ENCODE measurements around the gene PRDM16.
A peak's percentile ranks its signal among the peaks of the same experiment; 100 is the strongest.

PRDM16 gene

DNA sequence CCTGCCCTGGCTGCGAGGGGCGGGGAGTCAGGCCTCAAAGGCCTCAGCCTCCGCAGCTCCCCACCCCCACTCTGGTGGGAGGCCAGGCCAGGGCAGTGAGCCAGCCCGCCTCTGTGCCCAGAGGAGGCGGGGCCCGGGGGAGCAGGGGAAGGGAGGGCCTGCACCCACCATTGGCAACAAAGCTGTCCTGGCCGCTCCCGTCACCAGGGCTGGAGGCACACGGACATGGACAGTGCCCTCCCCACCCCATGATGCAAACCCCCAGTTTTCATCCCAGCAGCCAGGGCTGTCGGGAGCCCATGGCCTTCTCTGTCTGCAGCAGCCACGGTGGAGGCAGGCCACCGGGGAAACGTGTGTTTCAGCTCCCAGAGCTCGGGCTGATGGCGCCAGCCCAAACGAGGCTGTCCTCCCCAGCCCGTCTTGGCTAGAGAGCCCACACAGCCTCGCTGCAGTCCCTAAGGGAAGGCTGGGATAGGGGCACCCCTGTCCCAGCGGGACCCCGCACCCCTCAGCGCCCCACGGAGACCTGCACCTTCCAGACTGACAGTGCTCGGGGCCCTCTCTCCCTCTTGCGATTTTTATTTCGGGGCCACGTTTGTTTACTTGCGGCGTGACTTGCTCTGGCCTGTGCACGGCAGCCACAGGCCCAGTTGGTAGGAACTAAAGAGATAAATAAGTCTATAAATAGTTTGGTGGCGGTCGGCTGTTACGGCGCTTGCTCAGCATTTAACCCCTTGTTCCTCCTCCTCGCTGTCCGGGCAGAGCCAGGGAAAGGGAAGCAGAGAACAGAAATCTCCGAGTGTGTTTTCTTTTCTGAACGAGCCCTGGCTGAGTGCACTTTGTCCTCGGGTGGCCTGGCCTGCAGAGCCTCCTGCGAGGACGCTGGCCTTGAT lies 101.8 kb downstream of the PRDM16 start (continued):
- TF ChIP-seq ZNF133 (tag by site-specific recombination; IDR thresholded peaks at IDR 0.05) (no peak), ZNF48 (tag by site-specific recombination; IDR thresholded peaks at IDR 0.05) (no peak), MYNN (tag by site-specific recombination; IDR thresholded peaks at IDR 0.05; ENCODE audit: borderline replicate concordance) (no peak)
- TF ChIP-seq, protein P1, sequence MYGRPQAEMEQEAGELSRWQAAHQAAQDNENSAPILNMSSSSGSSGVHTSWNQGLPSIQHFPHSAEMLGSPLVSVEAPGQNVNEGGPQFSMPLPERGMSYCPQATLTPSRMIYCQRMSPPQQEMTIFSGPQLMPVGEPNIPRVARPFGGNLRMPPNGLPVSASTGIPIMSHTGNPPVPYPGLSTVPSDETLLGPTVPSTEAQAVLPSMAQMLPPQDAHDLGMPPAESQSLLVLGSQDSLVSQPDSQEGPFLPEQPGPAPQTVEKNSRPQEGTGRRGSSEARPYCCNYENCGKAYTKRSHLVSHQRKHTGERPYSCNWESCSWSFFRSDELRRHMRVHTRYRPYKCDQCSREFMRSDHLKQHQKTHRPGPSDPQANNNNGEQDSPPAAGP (tag by site-specific recombination; IDR thresholded peaks at IDR 0.05), result peak; percentile 57; the same call in 1 of the 2 replicates

- TF ChIP-seq ZNF16 (tag by site-specific recombination; IDR thresholded peaks at IDR 0.05; ENCODE audit: low read depth) (no peak), ZNF560 (tag by site-specific recombination; IDR thresholded peaks at IDR 0.05; ENCODE audit: borderline replicate concordance) (no peak), OSR2 (tag by site-specific recombination; IDR thresholded peaks at IDR 0.05) (no peak), ZNF626 (tag by site-specific recombination; IDR thresholded peaks at IDR 0.05) (no peak), ZNF324 (tag by site-specific recombination; IDR thresholded peaks at IDR 0.05) (no peak), BCL11A (tag by site-specific recombination; IDR thresholded peaks at IDR 0.05; ENCODE audit: low read depth) (no peak), CTCF (tag by site-specific recombination; IDR thresholded peaks at IDR 0.05) (no peak), SETDB1 (IDR thresholded peaks at IDR 0.05; ENCODE audit: insufficient read length, low read length) (no peak), ZNF221 (tag by site-specific recombination; IDR thresholded peaks at IDR 0.05; ENCODE audit: borderline replicate concordance) (no peak)
- TF ChIP-seq, protein P2, sequence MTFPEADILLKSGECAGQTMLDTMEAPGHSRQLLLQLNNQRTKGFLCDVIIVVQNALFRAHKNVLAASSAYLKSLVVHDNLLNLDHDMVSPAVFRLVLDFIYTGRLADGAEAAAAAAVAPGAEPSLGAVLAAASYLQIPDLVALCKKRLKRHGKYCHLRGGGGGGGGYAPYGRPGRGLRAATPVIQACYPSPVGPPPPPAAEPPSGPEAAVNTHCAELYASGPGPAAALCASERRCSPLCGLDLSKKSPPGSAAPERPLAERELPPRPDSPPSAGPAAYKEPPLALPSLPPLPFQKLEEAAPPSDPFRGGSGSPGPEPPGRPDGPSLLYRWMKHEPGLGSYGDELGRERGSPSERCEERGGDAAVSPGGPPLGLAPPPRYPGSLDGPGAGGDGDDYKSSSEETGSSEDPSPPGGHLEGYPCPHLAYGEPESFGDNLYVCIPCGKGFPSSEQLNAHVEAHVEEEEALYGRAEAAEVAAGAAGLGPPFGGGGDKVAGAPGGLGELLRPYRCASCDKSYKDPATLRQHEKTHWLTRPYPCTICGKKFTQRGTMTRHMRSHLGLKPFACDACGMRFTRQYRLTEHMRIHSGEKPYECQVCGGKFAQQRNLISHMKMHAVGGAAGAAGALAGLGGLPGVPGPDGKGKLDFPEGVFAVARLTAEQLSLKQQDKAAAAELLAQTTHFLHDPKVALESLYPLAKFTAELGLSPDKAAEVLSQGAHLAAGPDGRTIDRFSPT (tag by site-specific recombination; IDR thresholded peaks at IDR 0.05), result no peak
- TF ChIP-seq, protein P3, sequence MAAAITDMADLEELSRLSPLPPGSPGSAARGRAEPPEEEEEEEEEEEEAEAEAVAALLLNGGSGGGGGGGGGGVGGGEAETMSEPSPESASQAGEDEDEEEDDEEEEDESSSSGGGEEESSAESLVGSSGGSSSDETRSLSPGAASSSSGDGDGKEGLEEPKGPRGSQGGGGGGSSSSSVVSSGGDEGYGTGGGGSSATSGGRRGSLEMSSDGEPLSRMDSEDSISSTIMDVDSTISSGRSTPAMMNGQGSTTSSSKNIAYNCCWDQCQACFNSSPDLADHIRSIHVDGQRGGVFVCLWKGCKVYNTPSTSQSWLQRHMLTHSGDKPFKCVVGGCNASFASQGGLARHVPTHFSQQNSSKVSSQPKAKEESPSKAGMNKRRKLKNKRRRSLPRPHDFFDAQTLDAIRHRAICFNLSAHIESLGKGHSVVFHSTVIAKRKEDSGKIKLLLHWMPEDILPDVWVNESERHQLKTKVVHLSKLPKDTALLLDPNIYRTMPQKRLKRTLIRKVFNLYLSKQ (tag by site-specific recombination; IDR thresholded peaks at IDR 0.05; ENCODE audit: borderline replicate concordance), result no peak
- no peaks in the 10 kb centered on the region; a peak in 1 of 3 replicates for H3K36me3 ChIP-seq (ENCODE audit: control insufficient read depth in 2 of 2, insufficient read depth in 1 of 2, low read length in 2 of 2)
- POLR2A ChIA-PET, result no interaction called here
- H3K9me3 ChIP-seq (ENCODE audit: control insufficient read depth, insufficient read depth, low read depth, low read length), result no peaks in the 10 kb centered on the region
- H3K4me3 ChIP-seq (ENCODE audit: low read depth, low read length), result no peak overlapping the region
- CTCF ChIA-PET, result no interaction called here
- peaks cover 4% of the 10 kb centered on the region for H3K4me1 ChIP-seq (ENCODE audit: control insufficient read depth, insufficient read depth, low read length)
- H3K27ac ChIP-seq (ENCODE audit: extremely low read depth, low read depth, low read length), result no peak overlapping the region
Observed at GRCh38 chr1:3171761-3172160, 102.8 kb downstream of the PRDM16 start.
